ENCODE measurements around the gene TMEM170B.

TMEM170B gene

GRCh38 chr6:11621119-11621518 lies 83.6 kb downstream of the TMEM170B start:
- DNase-seq, result no peak

- no peak for DNase-seq
Observed at GRCh38 chr6:11622156-11622555, 84.6 kb downstream of the TMEM170B start.

DNA sequence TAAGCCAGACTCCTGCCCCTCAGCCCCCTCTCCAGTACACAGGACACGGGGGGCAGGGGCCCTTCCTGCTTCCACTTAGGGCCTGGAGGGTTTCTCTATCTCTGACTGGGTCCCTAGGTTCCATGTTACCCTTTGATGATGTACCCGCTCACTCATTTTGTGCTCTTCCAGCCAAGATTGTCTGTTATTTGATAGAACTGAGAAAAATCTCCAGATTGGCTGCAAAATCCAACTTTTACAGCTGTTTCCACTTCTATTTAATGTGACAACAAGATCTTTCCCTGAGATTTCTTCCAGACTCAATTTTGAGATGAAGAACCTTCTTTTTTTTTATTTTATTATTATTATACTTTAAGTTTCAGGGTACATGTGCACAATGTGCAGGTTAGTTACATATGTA lies 85.7 kb downstream of the TMEM170B start:
- no peak for DNase-seq

GRCh38 chr6:11625302-11625701 lies 87.8 kb downstream of the TMEM170B start:
- no peak for DNase-seq

- DNase-seq, result no peak
Observed at GRCh38 chr6:11626356-11626755, 88.8 kb downstream of the TMEM170B start.

GRCh38 chr6:11628562-11628961 lies 91.0 kb downstream of the TMEM170B start:
- no peak for DNase-seq

- no peak for DNase-seq
Observed at GRCh38 chr6:11631008-11631407, 93.5 kb downstream of the TMEM170B start.

DNA sequence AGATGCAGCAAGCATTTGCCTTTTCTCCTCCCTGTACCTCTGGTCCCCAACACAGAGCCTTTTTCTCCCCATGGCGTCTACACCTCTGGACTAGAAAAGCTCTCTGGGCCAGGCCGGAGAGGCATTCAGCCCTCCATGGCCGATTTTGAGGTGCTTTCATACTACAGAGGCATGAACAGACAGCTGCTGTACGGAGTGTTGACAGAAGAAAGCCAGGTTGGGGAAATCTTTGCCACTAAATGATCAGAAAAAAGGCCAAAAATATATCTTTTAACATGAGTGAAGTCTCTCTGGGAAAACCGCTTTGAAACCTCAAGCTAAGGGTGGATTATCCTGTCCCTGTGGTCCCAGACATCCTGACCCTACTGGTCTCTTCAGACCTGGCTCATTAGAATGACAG lies 94.0 kb downstream of the TMEM170B start:
- no peak for DNase-seq

GRCh38 chr6:11632231-11632630 lies 94.7 kb downstream of the TMEM170B start:
- no peak for DNase-seq

- DNase-seq, result no peak
Observed at GRCh38 chr6:11632795-11633511, 95.4 kb downstream of the TMEM170B start.
